ENCODE data around the gene TEX55.
"Not testable (repeated sequence)": the region's sequence is repeated elsewhere in the genome, so short reads cannot be mapped to it uniquely, and the experiment has no call there.

The TEX55 gene

DNA sequence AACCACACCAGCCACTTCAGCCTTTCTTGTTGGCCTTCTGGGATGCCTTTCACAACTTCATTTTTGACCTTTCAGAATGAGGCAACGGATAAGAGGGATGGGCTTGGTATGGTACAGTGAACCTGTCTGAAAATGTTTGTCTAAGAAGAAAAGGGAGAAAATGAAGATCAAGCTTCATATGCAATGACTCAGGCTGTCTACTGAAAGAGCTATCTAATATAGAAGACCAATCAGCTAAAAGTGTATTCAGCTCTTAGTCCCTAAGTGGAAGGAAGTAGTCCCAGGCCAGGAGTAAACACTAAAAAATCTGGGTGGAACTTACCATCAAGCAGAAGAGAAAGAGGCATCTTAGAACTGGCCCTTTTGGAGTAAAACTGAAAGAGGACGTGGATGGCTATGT, 15.3 kb downstream of the TEX55 start:
- DNase-seq = no peak

DNA sequence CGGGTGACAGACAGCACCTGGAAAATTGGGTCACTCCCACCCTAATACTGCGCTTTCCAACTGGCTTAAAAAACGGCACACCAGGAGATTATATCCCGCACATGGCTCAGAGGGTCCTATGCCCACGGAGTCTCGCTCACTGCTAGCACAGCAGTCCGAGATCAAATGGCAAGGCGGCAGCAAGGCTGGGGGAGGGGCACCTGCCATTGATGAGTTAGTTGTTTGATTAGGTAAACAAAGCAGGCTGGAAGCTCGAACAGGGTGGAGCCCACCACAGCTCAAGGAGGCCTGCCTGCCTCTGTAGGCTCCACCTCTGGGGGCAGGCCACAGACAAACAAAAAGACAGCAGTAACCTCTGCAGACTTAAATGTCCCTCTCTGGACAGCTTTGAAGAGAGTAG, 18.8 kb downstream of the TEX55 start:
- DNase-seq = not testable (repeated sequence)

- DNase-seq = no peak
These were observed 24.9 kb downstream of the TEX55 start for GRCh38 chr3:119170821-119171220.

DNA sequence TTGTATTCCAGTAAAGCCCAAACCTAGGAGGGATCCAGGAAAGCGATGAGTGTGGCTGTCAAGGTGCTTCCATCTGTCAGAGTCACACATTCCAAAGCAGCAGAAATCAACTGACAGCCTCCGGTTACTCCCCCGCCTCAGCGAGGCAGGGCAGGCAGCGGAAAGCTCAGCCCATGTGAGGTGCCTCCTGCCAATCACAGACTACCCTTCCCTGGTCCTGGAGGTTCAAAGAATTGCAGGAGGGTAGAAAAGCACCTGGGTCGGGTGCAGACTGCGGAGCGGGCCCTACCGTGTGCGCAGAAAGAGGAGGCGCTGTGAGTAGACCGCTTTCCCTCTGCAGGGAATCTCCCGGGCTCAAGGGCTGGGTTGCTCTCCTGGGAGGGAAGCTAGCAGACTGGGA, 27.4 kb downstream of the TEX55 start, which contains the start of gene UPK1B:
Gene UPK1B, plus strand, starts transcription at position 274 of the 400 bp plus-strand sequence. CDS start 13,144 bp downstream, outside the sequence.
- DNase-seq = no peak

DNA sequence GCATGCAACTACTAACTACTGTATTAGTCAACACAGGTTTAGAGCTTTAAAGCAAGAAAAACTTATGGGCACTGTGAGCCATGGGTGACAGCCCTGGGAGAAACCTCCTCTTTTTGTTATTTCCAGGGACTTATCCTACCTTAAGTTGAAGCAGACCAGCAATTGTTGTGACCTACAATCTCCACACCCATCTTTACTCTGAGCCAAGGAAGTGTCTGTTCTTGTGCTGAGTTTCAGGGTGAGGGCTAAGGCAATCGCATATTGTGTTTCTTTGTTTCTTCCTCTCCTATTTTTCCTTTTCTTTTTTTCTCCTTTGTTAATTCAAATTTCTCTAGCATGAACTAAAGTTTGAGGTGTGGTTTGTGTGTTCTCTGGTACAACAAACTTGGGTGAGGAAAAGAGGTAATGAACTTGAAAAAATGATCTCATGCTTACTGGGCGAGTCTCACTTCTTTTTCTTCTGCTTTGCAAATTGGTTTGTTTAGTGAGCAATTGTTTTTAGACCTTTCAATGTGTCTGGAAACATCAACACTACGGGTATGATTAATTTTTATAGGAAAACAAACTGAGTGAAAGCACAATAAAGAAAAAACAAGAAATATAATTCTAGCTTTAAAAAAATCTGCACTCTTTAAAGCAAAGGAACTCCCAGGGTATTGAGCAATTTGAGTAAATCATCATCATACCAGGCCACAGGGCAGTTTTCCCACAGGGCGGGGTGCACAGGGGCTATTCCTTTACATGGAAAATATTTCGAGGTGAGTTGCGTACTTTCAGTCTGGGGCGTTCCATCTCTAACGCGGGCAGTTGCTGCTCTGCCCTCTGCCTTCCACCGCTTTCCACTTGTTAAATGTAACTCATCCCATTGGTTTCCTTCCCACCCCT, 30.1 kb downstream of the TEX55 start:
- no peak for DNase-seq

DNA sequence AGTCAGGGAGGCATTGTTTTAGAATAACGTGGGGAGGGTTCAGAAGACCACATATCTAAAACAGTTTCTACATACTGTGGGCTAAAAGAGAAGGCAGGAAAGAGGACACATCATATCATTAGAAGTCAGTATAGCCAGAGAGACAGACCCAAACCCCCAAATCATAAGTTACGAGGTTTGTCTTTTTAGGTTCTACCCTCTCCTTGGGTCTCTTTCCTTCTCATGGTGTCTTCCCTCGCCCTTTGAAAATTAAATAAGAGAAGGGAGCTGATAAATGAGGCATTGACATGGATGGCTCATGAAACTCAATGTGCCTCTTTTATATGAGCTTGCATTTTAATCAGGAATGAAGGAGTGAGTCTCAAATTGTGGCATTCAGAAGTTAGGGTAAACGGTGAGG, 30.8 kb downstream of the TEX55 start:
- no peak for DNase-seq

DNA sequence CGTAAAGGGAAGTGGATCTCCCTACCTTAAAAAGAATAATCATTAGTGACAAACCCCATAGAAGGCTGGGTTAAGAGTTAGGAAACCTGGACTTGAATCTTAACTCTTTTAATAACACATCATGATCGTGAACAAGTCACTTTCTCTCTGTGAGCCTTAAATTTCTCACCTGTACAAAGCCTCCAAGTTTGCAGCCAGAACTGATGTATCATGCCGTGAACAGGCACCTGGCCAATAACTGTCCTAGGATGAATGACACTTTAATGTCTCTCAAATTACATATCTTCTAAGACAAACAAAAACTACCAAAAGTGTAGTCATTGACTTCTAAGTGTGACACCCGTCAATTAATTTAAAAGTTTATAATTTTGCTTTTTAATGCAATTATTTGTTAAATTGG, 31.4 kb downstream of the TEX55 start:
- DNase-seq = no peak

DNA sequence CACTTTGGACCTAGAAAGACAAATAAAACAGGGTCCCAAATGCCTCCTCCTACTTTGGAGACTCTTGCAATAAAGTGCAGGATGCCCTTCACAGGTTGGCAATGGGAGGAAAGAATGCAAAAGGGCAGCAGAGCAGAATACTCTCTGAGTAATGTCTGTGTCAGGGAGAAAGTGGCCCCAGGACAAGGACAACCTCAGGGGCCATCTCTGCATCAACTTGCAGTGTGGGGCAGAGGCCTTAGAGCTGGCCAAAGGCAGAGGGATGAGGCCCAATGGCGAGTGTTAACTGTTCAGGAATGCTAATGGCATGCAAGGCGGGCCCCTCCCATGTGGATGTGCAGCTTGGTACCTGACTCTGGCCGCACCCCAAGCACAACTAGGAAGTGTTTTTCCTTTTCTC, 35.8 kb downstream of the TEX55 start:
- no peak for DNase-seq

- no peak for DNase-seq
These were observed 38.1 kb downstream of the TEX55 start for GRCh38 chr3:119184111-119184510.

- DNase-seq = no peak
These were observed 39.0 kb downstream of the TEX55 start for GRCh38 chr3:119184796-119185570.

DNA sequence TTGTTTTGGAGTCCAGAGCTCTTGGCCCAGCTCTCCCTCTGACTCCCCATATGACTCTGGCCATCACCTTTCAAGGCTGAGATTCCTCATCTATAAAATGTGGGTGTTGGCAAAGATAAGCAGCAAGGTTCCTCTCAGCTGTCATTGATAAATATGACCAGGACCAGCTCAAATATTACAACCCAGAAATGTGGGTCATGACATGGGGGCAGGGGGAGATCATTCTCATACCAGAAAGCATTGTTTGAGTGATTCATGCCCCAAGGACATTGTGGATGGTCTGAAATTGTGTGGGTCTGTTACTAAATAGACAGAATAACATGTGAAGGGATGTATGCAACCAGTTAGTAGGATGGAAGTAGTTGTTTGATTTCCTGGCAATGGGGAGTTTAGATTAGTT, 41.3 kb downstream of the TEX55 start:
- DNase-seq = no peak

- DNase-seq = no peak
These were observed 45.8 kb downstream of the TEX55 start for GRCh38 chr3:119191800-119192199.

DNA sequence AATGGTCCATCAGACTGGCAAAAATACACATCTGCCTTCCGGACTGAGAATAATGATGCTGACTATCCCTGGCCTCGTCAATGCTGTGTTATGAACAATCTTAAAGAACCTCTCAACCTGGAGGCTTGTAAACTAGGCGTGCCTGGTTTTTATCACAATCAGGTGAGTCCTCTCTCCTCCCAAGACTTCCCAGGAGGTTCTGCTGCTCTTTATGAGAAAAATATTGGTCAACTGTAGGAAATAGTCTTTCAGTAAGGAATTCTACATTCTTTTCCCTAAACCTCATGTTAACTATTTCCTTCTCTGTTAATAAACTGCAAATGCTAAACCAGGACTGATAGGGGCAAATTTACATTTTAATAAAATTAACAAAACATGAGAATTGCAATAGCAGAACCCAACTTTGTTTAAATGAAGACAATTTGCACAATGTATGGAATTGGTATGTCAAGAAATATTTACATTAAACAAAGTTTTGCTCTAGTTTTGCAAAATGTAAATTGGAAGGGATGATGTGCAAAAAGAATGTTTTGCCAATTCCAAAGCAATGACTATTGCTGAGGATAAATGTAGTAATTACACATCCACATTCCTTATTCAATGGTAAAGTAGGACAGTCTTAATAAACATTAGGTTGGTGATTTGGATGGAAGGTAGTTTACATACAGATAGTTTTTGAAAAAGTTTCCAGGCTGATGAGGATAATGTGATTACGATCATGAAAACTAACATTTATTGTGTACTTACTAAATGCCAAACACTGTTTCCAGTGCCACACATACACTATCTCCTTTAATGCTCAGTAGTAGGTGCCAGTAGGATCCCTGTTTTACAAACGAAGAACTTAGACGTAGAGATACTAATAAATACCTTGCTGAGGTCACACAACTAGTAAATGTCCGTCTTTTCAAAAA, 48.5 kb downstream of the TEX55 start:
- no peak for DNase-seq

DNA sequence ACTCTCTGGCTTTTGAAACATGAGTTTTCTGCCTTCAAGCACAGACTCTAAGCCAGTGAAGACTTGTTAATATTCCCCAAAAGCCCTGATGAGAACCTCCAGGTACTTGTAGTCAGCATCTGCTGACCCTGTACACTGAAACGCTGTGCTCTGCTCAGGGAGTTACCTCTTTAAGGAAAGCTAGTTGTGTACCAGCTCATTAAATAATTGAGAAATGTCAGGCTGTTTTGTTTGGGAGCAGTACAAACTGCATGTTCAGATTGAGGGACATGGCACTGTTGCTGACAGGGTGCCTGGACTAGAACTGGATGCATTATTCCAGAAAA, 49.1 kb downstream of the TEX55 start:
- no peak for DNase-seq

- no peak for DNase-seq
These were observed 49.9 kb downstream of the TEX55 start for GRCh38 chr3:119195911-119196310.

Measured in midbrain (tissue), 1 donor.